Inflammatory macrophage (primary cell): ENCODE data around the gene CTTN.

ENCODE experiments used
- DNase-seq, 2 donors: peaks; one replicate each; pipeline ENCODE4 v3.0.0-alpha.2; 2020 to 2022

Gene CTTN

GRCh38 chr11:70410276-70411205 lies 12.2 kb downstream of the CTTN start:
- no peak for DNase-seq

GRCh38 chr11:70411713-70412452 lies 13.6 kb downstream of the CTTN start:
- no peak for DNase-seq

DNA sequence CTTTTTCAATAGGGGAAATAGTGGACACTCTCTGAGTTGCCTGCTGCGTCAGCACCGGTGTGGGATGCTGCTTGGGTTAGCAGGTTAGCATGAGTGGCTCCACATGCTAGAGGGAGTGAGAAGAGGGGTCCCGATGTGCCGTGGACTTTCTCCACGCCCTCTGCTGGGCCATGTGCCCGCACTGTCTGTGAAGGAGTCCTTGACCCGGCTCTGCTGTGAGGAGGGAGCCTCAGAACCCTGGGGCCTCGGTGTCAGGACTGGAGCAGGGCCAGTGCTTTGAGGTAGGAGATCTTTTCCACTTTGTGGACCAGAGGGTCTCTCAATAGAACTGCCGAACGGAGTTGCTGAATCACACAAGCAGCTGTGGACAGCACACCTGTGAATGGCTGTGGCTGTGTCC lies 14.8 kb downstream of the CTTN start:
- DNase-seq, result no peak

DNA sequence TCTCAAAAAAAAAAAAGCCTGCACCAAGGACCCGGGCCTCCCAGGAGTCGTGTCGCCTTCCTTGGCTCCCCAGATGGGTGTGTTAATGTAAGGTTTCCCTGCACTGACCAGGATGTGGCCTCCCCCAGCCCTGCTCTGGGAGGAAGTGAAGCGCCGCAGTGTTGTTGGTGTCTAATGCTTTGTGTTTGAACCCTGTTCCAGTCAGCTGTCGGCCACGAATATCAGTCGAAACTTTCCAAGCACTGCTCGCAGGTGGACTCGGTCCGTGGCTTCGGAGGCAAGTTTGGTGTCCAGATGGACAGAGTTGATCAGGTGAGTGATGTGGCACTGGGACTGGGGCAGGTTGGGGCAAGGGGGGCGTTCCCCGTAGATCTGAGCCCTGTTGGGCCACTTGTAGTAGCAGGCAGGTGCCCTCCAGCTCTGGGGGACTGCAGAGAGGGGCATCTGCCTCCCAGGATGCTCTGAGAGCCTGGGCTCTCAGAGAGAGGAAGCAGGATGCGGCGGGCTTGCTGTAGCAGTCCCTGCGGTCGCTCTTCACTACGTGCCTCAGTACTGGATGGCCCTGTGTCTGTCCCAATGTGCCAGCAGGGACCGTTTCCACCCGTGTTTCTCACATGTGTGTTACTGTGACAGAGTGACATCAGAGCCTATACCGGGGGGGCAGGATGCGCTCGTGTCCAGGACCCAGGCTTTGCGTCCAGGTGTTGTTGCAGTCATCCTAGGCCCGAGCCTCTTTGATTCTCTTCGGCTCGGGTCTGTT lies 16.2 kb downstream of the CTTN start:
- DNase-seq, result no peak

GRCh38 chr11:70415191-70415590 lies 16.9 kb downstream of the CTTN start:
- DNase-seq, result no peak

- DNase-seq, result peak; percentile 63 to 76
Measured at GRCh38 chr11:70415642-70416395, 17.5 kb downstream of the CTTN start.

DNA sequence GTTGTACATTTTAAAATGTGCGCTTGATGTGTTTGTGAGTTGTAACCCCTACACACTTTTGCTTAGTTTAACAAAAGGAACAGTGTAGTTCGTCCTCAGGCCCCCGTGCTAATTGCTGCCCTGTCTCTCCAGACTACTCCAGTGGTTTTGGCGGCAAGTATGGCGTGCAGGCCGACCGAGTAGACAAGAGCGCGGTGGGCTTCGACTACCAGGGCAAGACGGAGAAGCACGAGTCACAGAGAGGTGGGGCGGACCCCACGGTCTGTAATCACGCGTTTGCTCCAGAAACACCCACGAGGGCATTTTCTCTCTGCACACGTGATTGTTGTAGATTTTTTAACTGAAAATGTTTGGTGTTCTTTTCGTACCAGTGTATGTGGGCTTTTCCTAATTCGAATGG lies 18.6 kb downstream of the CTTN start:
- DNase-seq, result no peak

DNA sequence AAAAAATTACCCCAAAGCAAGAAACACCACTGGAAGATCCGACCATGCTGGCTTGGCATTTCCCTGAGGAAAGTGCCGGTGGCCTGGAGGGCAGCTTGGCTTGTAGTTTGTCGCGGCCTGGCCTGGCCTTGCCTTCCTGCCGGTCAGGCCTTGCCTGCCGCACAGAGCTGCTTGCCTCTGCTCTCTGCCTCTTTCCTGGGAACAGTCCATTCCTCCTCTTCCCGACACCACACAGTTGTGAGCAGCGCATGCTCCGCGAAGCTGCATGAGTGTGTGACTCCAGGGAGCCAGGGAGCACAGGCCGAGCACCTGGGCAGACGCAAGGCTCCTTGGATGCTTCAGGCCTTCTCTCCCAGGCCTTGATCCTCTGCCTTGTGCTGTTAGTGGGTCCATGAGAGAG lies 19.8 kb downstream of the CTTN start:
- DNase-seq, result no peak

DNA sequence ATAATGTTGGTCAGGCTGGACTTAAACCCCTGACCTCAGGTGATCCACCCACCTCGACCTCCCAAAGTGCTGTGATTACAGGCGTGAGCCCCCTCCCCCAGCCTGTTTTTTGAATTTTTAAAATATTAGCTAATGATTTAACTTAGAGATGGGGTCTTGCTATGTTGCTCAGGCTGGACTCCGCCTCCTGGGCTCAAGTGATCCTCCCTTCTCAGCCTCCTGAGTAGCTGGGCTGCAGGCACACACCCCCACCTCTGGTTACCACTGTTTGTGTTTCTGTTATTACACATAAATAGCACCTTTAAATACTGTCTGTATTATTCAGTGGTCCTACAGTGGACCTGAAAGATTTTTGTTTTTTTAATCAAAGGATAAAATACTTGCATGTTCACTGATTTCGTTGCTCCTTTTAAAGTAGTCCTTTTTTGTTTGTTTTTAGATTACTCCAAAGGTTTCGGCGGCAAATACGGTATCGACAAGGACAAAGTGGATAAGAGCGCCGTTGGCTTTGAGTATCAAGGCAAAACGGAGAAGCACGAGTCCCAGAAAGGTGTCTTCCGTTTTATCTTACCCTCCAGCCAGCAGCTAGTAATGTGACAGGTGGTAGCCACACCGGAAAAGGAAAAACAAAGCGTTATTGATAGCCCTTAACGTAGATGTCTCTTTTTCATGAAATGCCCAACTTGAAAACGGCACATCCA lies 21.1 kb downstream of the CTTN start:
- DNase-seq, result no peak

DNA sequence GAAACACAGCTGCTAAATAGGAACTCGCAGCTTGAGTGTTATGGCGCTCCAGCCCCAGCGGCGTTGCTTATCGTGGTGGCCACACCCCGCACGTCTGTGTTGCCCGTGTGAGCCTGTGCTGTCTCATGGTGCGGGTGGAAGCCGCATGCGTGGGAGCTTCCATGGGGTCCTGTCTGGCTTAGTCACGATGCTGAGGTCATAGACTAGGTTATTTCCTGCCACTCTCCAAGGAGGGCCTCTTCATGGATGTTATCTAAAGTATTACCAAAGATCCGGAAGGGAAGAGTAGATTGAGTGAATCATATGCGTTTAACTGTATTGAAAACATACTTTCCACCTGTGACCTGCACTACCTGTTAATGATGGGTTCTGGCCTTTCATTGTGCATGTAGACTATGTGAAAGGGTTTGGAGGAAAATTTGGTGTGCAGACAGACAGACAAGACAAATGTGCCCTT lies 21.7 kb downstream of the CTTN start:
- no peak for DNase-seq

DNA sequence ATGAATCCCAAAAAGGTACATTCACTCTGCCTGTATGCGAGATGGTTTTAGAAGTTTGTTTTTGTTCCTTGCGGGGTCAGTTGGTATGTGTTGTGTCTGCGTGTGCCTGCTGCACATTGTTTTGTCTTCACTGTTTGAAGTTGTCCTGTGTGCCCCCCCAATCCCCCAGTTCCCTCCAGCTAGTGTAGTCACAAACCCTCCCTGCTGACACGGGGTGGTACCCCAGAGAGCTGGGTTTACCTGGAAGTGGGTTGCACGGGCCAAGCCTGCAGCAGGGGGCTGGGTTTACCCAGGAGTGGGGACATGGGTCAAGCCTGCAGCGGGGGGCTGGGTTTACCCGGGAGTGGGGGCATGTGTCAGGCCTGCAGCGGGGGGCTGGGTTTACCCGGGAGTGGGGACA lies 22.2 kb downstream of the CTTN start:
- DNase-seq, result no peak

DNA sequence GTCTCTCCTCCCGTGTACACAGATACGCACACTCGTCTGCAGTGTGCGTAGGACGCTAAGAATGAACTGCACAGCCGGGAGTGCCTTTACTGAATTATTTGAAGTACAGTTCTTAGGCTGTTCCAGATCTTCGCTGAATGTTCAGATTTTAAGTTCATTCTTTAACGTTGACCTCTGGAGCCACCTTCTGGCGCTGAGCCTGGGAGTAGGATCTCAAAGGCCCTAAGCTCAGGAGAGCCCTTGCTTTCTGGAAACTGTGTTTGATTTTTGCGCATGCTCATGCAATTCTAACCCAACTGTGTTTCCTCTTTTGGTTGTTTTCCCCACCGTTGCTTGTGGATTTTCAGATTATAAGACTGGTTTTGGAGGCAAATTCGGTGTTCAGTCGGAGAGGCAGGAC lies 22.8 kb downstream of the CTTN start:
- peak; percentile 31 to 56 for DNase-seq

DNA sequence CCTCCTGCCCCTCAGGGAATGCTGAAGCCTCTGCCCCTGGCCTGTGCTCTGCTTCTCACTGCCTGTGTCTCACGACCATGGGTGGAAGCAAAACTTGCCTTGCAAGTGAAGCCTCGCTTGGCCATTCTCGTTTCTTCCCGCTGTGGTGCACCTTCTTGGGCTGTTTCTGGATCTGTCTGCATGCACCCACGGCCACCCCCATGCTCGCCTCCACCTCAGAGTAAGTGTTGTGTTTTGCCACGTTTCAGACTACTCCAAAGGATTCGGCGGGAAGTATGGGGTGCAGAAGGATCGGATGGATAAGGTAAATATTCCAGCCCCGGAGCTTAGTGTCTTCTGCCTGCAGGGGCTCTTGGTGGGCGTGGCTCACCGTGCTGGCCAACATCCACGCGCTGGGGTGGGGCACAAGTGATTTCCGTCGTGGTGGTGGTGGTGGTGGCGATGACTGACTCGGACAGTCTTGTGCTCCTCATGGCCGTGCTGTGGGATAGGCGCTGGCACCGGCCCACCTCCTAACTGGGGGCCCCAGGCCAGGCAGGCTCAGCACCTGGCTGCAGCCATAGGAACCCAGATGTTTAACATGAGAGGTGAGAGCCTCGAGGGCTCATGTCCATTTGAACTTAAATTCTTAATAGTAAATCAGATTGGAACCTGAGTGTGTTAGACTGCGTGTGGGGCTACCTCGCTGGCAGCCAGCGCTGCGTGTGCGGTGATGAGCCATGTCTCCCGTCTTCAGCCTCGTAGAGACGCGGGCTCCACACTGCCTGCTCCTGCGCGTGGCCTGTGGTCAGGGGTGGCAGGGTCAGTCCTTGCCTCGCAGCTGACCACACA lies 24.6 kb downstream of the CTTN start:
- no peak for DNase-seq

DNA sequence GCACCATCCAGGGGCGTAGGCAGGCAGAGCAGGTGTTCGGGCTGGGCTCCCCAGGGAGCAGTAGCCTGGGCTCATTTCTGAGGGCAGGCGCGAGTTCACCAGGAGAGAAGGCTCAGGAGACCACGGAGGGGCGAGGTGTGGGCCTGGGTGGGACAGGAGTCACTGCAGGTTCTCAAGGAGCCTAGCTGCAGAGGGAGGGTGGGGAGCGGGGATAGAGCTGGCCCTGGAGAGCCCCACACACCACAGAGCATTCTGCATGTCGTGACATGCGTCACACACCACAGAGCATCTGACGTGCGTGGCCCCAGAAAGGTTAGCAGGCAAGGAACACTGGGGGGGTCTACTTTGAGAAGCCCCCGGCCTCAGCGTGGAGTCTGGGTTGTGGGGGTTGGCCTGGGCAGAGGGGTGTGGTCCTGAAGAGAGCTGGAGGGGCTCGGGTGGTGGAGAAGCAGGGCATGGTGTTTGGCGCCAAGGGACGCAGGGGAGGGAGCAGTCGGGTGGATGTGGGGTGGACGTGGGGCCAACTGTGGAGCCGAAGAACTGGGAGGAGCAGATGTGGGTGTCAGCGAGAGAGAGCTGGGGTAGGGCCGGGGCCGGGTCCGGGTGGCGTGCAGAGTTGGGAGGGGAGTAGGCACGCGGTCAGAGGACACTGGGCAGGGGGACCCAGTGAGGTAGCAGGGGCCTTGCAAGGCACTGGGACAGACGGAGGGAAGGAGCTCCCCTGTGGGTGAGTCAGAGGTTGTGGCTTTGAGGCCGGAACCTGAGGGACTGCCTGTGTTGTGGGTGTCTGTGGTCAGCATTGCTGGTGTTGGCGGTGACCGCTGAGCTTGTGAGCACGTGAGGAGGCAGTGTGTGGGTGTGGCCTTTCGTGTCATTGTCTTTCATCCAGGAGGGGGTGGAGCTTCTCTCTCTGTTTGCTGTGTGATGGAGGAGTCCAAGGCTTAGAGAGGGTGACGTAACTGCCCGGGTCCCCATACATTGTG lies 25.5 kb downstream of the CTTN start:
- DNase-seq, result peak; percentile 82 to 93

- DNase-seq, result no peak
Measured at GRCh38 chr11:70424765-70425344, 26.5 kb downstream of the CTTN start.

GRCh38 chr11:70427436-70427835 lies 29.1 kb downstream of the CTTN start:
- no peak for DNase-seq

DNA sequence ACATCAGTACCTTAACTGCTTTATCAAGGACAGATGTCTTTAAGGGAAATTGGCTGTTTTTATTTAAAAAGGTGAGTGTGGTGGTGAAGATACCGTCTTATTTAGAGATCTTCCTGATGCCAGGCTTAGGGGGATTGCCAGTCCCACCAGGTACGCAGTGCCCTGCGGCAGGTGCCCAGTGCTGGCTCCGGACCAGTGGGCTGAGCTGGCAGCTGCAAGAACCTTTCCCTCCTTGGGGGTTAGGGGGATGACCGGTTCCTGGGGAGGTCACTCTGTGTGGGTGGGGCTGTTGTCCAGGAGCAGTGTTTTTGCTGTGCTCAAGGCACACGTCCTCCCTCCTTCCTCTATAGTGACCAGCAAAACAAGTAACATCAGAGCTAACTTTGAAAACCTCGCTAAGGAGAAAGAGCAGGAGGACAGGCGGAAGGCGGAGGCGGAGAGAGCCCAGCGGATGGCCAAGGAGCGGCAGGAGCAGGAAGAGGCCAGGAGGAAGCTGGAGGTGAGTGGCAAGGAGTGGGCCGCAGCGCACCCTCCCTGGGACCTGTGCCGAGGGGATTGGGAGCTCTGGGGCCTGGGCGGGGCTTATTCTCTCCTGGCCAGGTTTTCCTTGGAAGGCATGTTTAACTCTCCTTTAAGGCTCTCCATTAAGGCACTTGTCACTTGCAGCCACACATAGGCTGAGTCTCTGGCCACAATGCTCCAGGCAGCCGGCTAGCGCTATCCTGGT lies 30.5 kb downstream of the CTTN start:
- no peak for DNase-seq

- no peak for DNase-seq
Measured at GRCh38 chr11:70429428-70429705, 31.0 kb downstream of the CTTN start.
